ENCODE measurements around the gene DKK3.
"Not testable (repeated sequence)": the region's sequence is repeated elsewhere in the genome, so short reads cannot be mapped to it uniquely, and the experiment has no call there.

Gene DKK3

DNA sequence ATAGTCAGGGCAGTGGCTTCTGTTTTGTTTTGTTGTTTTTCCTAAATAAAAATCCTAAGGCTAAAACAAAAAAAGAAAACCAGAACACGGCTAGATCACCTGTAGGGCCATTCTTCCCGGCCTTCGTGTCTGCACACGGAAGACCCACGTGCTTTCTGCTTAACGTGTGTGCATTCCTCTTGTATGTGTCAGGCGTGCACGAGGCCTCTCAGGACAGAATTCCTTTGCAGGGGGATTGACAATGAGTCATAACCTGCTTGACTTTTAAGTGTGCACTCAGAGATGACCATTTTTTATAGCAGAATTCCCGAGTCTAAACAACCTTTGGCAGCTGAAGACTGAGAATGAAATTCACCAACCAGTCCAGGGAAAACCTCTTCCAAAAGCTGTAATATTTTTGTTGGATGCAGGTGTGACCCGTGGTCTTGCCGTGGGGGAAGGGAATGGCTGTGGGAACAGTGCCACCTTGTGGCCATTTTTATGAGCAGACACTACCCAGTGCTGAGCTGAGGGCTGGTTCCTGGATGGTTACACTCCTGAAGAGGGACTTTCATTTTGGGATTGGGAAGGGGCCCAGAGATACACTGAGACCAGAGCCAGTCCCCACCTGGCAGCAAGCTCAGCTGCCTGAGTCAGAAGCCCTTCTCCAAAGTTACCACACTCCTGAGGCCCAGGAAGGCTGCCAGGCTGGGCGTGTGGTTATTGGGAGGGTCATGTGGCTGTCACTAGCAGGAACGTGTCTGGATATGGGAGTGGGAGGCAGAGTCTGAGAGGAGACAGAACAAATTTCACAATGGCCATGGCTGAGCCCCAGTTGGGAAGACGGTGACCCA, 35.7 kb upstream of the DKK3 start:
- H3K4me3 ChIP-seq (ENCODE audit: low read depth, low read length) = no peak overlapping the region
- in situ Hi-C loops (cut with HindIII; ENCODE audit: low sequenced_read_pairs) = no loop called here
- TF ChIP-seq, protein P1, sequence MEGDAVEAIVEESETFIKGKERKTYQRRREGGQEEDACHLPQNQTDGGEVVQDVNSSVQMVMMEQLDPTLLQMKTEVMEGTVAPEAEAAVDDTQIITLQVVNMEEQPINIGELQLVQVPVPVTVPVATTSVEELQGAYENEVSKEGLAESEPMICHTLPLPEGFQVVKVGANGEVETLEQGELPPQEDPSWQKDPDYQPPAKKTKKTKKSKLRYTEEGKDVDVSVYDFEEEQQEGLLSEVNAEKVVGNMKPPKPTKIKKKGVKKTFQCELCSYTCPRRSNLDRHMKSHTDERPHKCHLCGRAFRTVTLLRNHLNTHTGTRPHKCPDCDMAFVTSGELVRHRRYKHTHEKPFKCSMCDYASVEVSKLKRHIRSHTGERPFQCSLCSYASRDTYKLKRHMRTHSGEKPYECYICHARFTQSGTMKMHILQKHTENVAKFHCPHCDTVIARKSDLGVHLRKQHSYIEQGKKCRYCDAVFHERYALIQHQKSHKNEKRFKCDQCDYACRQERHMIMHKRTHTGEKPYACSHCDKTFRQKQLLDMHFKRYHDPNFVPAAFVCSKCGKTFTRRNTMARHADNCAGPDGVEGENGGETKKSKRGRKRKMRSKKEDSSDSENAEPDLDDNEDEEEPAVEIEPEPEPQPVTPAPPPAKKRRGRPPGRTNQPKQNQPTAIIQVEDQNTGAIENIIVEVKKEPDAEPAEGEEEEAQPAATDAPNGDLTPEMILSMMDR (IDR thresholded peaks at IDR 0.05; ENCODE audit: low read depth, low read length) = peak; percentile 76
- DNase-seq (ENCODE audit: low read depth, low spot score) = peak; percentile 97

DNA sequence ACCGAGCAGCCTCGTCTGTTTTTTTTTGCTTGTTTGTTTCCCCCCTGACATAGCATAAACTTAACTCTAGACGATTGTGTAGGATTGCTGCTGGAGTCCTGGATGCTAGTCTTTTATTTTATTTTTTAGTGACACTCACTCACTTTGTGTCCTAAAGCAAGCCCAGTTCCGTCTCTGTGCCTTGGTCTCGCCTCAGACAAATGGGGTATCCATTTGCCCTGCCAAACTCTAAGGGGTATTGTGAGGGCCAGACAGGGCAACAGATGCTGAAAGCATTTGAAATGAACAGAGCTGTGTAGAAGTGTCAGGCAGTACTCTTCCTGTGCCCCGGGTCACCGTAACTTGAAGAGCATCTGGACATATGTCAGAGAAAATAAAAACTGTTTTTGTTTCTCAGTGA, 34.8 kb upstream of the DKK3 start:
- in situ Hi-C loops (cut with HindIII; ENCODE audit: low sequenced_read_pairs) = no loop called here

DNA sequence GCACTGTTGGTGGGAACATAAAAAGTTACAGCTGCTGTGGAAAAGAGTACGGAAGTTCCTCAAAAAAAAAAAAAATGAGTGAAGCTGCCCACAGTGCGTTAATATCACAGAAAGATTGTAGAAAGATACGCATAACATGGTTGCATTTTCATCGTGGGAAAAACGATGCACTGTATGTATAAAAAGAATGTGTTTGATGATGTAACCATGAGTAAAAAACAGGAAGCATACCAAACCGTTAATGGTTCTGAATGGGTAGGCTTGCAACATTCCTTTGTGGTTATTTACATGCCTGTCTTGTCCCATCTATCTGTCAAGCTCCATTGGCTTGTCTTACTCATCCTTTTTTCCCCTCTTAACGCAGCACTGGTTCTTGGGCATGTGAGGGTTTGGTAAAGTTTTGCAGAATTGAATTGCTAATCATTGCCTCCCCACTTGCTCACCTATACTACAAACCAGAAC, 33.8 kb upstream of the DKK3 start:
- DNase-seq (ENCODE audit: low read depth, low spot score) = peak; percentile 93

More for the DNA sequence above, 34.8 kb upstream of the DKK3 start:
- no peak for DNase-seq (ENCODE audit: low read depth, low spot score)
- H3K4me3 ChIP-seq (ENCODE audit: low read depth, low read length) = no peak overlapping the region
- TF ChIP-seq, protein P1 (IDR thresholded peaks at IDR 0.05; ENCODE audit: low read depth, low read length) = no peak

DNA sequence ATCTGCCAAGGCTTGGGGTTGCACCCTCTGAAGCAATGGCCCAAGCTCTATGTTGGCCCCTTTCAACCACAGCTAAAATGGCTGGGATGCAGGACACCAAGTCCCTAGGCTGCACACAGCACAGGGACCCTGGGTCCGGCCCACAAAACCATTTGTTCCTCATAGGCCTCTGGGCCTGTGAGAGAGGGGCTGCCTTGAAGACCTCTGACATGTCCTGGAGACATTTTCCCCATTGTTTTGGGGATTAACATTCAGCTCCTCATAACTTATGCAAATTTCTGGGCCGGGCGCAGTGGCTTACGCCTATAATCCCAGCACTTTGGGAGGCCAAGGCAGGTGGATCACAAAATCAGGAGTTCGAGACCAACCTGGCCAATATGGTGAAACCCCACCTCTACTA, 32.3 kb upstream of the DKK3 start:
- DNase-seq (ENCODE audit: low read depth, low spot score); in situ Hi-C loops (cut with HindIII; ENCODE audit: low sequenced_read_pairs); H3K4me3 ChIP-seq (ENCODE audit: low read depth, low read length): not testable (repeated sequence)

More for the DNA sequence above, 33.8 kb upstream of the DKK3 start:
- TF ChIP-seq, protein P1 (IDR thresholded peaks at IDR 0.05; ENCODE audit: low read depth, low read length) = no peak
- no peak overlapping the region for H3K4me3 ChIP-seq (ENCODE audit: low read depth, low read length)
- in situ Hi-C loops (cut with HindIII; ENCODE audit: low sequenced_read_pairs) = no loop called here

DNA sequence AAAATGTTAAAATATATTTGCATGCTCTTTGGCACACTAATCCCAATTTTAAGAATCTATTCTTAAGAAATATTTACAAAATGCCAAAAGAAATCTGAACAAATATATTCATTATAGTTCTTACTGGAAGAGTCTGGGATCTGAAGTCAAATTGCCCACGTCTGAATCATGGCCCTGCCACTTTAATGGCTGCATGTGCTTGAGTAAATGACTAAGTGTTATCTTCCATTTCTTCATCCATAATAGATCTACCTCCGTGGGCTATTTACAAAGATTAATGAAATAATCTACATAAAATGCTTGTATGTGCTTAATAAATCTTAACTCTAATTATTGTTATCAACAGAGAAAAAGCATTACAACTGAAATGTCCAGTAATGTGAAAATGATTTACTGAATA, 24.5 kb upstream of the DKK3 start:
- in situ Hi-C loops (cut with HindIII; ENCODE audit: low sequenced_read_pairs) = no loop called here
- TF ChIP-seq, protein P1 (IDR thresholded peaks at IDR 0.05; ENCODE audit: low read depth, low read length) = no peak
- no peak for DNase-seq (ENCODE audit: low read depth, low spot score)
- H3K4me3 ChIP-seq (ENCODE audit: low read depth, low read length) = no peak overlapping the region

DNA sequence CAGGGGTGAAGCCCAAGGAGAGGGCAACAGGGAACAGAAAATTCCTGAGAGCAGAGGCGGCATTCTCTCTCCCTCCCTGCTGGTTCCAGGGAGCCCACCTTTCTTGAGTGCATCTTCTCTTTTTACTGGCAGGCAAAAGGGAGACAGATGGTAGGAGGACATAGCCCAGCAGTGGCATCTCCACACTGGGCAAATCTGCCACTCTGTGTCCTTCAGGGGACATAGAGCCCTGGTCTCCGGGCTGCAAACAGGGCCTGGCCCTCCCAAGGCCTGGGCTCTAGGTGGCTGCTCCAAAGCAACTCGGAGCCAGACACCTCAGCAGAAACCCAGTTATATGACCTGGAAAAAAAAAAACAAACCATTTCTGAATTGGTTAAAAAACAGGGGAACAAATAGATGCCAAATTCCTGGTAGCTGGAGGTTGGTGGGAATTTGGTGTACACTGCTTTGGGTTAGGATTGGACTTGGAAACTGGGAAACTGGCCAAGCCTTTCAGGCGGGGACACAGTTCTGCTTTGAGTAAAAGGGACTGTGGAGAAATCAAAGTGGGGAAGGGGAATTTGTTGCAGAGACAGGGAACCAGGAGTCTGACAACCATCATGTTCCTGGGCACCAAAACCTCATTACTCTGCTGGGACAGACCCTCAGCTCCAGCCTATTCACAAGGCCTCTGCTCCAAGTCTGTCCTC, 23.6 kb upstream of the DKK3 start:
- TF ChIP-seq, protein P1 (IDR thresholded peaks at IDR 0.05; ENCODE audit: low read depth, low read length) = no peak
- in situ Hi-C loops (cut with HindIII; ENCODE audit: low sequenced_read_pairs) = no loop called here
- DNase-seq (ENCODE audit: low read depth, low spot score) = no peak
- H3K4me3 ChIP-seq (ENCODE audit: low read depth, low read length) = no peak overlapping the region
